22Rv1 (cell line): Measurements from ENCODE around the gene RNF225.

Source experiments
- H3K27ac ChIP-seq: fragments of 450-650 bp; 2 replicates; pipeline ENCODE4 v1.5.1; 2017
- ZFX ChIP-seq: fragments of 450-650 bp; IDR thresholded peaks from 2 replicates; pipeline ENCODE4 v1.6.1; 2017; ENCODE audit warnings: antibody characterized with exemption, borderline replicate concordance
- TF ChIP-seq, protein P1 (sequence below): fragments of 450-650 bp; IDR thresholded peaks from 2 replicates; pipeline ENCODE4 v1.5.1; 2017; ENCODE audit warnings: mild to moderate bottlenecking

RNF225 gene

GRCh38 chr19:58396691-58397532 is 1.5 kb downstream of the RNF225 start:
- no peak for TF ChIP-seq ZFX
- TF ChIP-seq, protein P1, sequence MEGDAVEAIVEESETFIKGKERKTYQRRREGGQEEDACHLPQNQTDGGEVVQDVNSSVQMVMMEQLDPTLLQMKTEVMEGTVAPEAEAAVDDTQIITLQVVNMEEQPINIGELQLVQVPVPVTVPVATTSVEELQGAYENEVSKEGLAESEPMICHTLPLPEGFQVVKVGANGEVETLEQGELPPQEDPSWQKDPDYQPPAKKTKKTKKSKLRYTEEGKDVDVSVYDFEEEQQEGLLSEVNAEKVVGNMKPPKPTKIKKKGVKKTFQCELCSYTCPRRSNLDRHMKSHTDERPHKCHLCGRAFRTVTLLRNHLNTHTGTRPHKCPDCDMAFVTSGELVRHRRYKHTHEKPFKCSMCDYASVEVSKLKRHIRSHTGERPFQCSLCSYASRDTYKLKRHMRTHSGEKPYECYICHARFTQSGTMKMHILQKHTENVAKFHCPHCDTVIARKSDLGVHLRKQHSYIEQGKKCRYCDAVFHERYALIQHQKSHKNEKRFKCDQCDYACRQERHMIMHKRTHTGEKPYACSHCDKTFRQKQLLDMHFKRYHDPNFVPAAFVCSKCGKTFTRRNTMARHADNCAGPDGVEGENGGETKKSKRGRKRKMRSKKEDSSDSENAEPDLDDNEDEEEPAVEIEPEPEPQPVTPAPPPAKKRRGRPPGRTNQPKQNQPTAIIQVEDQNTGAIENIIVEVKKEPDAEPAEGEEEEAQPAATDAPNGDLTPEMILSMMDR = no peak
- H3K27ac ChIP-seq = peak overlapping the region; percentile 82

DNA sequence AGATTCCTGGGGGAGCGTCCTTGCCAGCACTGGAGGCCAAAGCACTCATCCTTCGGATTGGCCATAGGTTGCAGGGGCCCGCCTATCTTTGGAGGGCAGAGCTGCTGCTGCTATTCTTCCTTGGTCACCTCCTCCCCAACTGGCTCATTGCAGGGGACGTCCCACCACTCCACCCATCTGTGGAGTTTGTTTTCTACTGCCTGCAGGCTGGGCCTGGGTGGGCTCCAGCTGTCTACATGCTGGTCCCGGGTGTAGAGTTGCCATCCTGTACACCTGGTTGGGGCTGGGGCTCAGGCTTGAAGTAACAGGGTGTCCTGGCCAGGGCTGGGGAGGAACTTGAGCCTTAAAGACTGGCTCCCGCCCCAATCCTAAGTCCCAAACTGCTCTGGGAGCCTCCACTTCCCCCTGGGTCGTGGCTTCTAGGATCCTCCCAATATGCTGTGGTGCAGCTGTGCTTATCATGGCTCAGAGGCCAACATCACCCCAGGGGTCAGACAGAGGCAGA is 2.1 kb downstream of the RNF225 start:
- TF ChIP-seq, protein P1 = no peak
- no peak for TF ChIP-seq ZFX
- peak overlapping the region; percentile 96 for H3K27ac ChIP-seq

DNA sequence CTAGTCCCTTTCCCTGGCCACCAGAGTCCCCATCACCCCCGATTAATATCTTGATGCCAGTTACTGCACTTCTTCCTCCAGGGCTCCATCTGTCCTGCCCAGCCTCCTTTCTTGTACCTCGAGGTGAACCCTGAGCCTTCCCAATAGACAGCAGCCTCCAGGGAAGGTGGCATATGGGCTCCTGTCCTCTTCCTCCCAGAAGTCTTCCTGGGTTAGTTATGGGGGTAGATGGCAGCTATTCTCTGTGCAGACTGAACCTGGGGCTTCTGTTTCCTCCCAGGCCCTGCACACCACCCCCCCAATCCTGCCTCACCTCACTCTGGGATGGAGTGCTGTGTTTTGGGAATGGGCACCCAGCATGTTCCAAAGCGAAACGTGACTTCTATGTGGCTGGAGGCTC is 2.6 kb downstream of the RNF225 start:
- TF ChIP-seq ZFX = no peak
- TF ChIP-seq, protein P1 = no peak

GRCh38 chr19:58398545-58398944 is 3.1 kb downstream of the RNF225 start:
- H3K27ac ChIP-seq = peak overlapping the region; percentile 96

More for the DNA sequence above, 2.6 kb downstream of the RNF225 start:
- H3K27ac ChIP-seq = peak overlapping the region; percentile 96

GRCh38 chr19:58399903-58400302 is 4.4 kb downstream of the RNF225 start:
- peak overlapping the region; percentile 96 for H3K27ac ChIP-seq
- TF ChIP-seq ZFX = no peak
- TF ChIP-seq, protein P1 = no peak

More at GRCh38 chr19:58398545-58398944, 3.1 kb downstream of the RNF225 start:
- no peak for TF ChIP-seq ZFX
- TF ChIP-seq, protein P1 = no peak

DNA sequence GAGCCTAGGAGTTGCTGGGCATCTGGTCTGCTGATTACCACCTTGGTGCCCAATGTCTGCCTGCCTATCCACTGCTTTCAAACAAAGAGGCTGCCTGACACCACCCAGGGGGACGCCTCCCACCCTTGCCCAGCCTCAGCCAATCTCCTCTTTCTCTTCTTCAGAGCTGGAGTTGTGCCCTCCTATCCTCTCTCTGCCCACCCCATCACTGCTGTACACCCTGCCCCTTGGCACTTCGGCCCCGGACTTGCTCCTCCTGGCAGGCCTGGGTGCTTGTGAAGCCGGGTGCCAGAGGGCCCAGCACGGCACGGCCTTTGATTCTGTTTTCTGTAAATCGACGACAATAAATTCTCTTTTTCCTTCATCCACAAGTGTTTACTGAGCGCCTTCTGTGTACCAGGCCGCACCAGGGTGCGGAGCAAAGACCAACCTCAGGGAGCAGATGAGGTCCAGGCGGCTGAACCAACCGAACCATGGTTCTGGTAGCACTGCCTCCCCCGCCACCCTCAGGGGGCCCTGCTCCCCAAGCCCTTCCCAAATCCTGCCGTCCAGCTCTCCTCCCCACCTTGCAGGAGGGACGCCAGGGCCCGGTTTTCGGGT is 5.0 kb downstream of the RNF225 start:
- peak overlapping the region; percentile 96 for H3K27ac ChIP-seq
- TF ChIP-seq, protein P1 = no peak
